Ovary (tissue), 9 donors: ENCODE results near the gene APOF. TPM values are rescaled to one million over a fixed set of nuclear protein-coding genes. Genes with fewer than 3 reads are reported as not detected.
"Not testable (repeated sequence)": the region's sequence is repeated elsewhere in the genome, so short reads cannot be mapped to it uniquely, and the experiment has no call there.

Experiments used
- DNase-seq, 5 donors: peaks; one replicate each; pipeline ENCODE4 v3.0.0-alpha.2; 2019 to 2020
- H3K27ac ChIP-seq, 2 donors: fragments of 200-600 bp; one replicate each; pipeline versions ENCODE4 v1.5.1 to v1.8.0; 2019 to 2022
- H3K27me3 ChIP-seq: fragments of 200-600 bp; one replicate; pipeline ENCODE4 v1.8.0; 2022
- H3K36me3 ChIP-seq: fragments of 200-600 bp; sonication (generic); one replicate; pipeline ENCODE4 v1.5.1; 2019
- H3K4me1 ChIP-seq: one replicate; pipeline ENCODE4 v1.8.1; 2013; ENCODE audit warnings: mild to moderate bottlenecking, moderate library complexity; ENCODE audit not compliant: insufficient read depth
- H3K4me3 ChIP-seq: fragments of 200-600 bp; sonication (generic); one replicate; pipeline ENCODE4 v1.5.1; 2017
- H3K9me3 ChIP-seq, 2 donors: fragments of 200-600 bp in 1 of 2; sonication (generic) in 1 of 2; one replicate each; pipeline versions ENCODE4 v1.5.1 to v1.8.1; 2013 to 2019; ENCODE audit warnings: mild to moderate bottlenecking in 1 of 2, moderate library complexity in 1 of 2
- CTCF ChIP-seq, 3 donors: fragments of 450-650 bp in 2 of 3; fragments of 200-600 bp in 1 of 3; IDR thresholded peaks; one replicate each; pipeline versions ENCODE4 v1.5.1 to v1.8.0; 2016 to 2022; ENCODE audit warnings: antibody characterized with exemption in 3 of 3, mild to moderate bottlenecking in 1 of 3
- EP300 ChIP-seq: sonication (generic); formaldehyde crosslinking; IDR thresholded peaks from one replicate; pipeline ENCODE4 v1.6.1; 2017; ENCODE audit warnings: antibody characterized with exemption
- POLR2A ChIP-seq: fragments of 450-650 bp; IDR thresholded peaks from one replicate; pipeline ENCODE4 v1.6.1; 2017; ENCODE audit warnings: antibody characterized with exemption, mild to moderate bottlenecking, moderate library complexity
- WGBS, 3 donors: extraction: QIAGEN DNeasy Blood & Tissue Kit in 1 of 3; methylation state at CpG; one replicate each; pipeline versions ENCODE4 v1.1.5 to v1.1.7; 2013 to 2017; 5-methylcytosine and 5-hydroxymethylcytosine counted together
- intact Hi-C, 4 donors: fragments of 100-400 bp; cut with DNase I; formaldehyde crosslinking; loops; one replicate each; pipeline versions ENCODE4 v1.11.0 to v1.15.1; 2022 to 2023
- polyA plus RNA-seq, 2 donors: library from polyadenylated mRNA; stranded (reverse); fragments of 200-250 nt in 1 of 2; fragments of 350-450 nt in 1 of 2; fragmentation: Illumina TruSeq in 1 of 2; extraction: RNeasy Lipid Tissue Mini Kit (QIAGEN cat#74804) in 1 of 2; gene quantifications; one replicate each; pipeline ENCODE4 v1.2.3, GENCODE V29; 2013 to 2014
- total RNA-seq, 7 donors: library from RNA; depleted of rRNA in 2 of 7; stranded (reverse); fragments of >200 nt in 2 of 7; fragmentation: NEBNext Ultra II Directional in 3 of 7; extraction: Animal tissue kit (Norgen Biotek cat#: 25700) in 3 of 7; gene quantifications; one replicate each; pipeline versions ENCODE4 v1.1.0 to v1.2.4, GENCODE V29; 2016 to 2023
- donor health status: DM: no; HTN: no; CAD: no; lungs with moderate emphysema.
- donor health status: DM: no; HTN: no; CAD: no.
- donor health status: Bipolar disorder and iron deficiency.
- donor health status: DM: yes; HTN: yes; CAD: no.
- donor health status: DM: no; HTN: no; CAD: no.
- donor health status: DM: yes; HTN: yes; CAD: no.

APOF gene
- total and polyA plus RNA-seq, 9 donors = not detected

- no peaks in the 10 kb centered on the region for H3K36me3 ChIP-seq
Observed at GRCh38 chr12:56351325-56351724, 11.3 kb downstream of the APOF start.

DNA sequence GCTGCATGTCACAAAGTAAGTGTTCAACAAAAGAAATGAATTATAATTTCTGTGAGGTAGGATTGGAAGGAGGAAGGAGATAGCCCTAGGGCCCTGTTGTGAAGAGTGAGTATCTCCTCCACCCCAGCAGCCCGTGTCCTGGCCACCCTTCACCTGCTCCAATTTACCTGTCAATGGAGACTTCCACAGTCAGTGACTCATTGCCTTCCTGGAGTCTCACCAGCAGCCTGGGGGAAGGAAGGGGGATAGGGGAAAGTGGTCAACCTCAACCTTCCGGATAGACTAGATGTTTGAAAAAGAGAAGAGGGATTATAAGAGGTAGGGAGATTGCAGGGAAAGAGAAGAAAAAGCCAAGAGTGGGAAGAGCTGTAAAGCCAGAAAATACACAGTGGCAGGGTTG is 12.0 kb downstream of the APOF start:
- Histone ChIP-seq H3K4me1 (no peaks in the 10 kb centered on the region), H3K27me3 (no peaks in the 10 kb centered on the region), H3K27ac (no peak overlapping the region), H3K4me3 (no peak overlapping the region), H3K9me3 (no peaks in the 10 kb centered on the region), H3K36me3 (no peaks in the 10 kb centered on the region)
- intact Hi-C loops = loop anchor here in 1 of 4 donors (10.0 kb wide), 1 partner anchor 104 kb away; the partner anchor contains the start of gene MIP
- no peak for DNase-seq
- TF ChIP-seq EP300 = no peak
- TF ChIP-seq POLR2A = no peak
- 79 to 84% (median 83%) methylated on average over 2 of the region's 2 CpGs for WGBS, 3 donors

More at GRCh38 chr12:56351325-56351724, 11.3 kb downstream of the APOF start:
- Histone ChIP-seq H3K4me1 (no peaks in the 10 kb centered on the region), H3K27ac (no peak overlapping the region), H3K27me3 (no peaks in the 10 kb centered on the region), H3K4me3 (no peak overlapping the region), H3K9me3 (no peaks in the 10 kb centered on the region)
- 86 to 92% (median 92%) methylated on average over 2 of the region's 2 CpGs for WGBS, 3 donors
- no peak for DNase-seq
- no peak for TF ChIP-seq EP300
- no peak for TF ChIP-seq CTCF (IDR thresholded peaks at IDR 0.05)
- no peak for TF ChIP-seq POLR2A
- intact Hi-C loops = loop anchor here in 1 of 4 donors (10.0 kb wide), 1 partner anchor 103 kb away; the partner anchor contains the start of gene MIP

- DNase-seq = no peak
- 85 to 86% (median 85%) methylated on average over 5 of the region's 5 CpGs for WGBS, 3 donors
- Histone ChIP-seq H3K4me3 (no peak overlapping the region), H3K27ac (no peak overlapping the region), H3K9me3 (no peaks in the 10 kb centered on the region), H3K4me1 (no peaks in the 10 kb centered on the region), H3K36me3 (no peaks in the 10 kb centered on the region), H3K27me3 (no peaks in the 10 kb centered on the region)
- no peak for TF ChIP-seq CTCF (IDR thresholded peaks at IDR 0.05)
- no peak for TF ChIP-seq EP300
- TF ChIP-seq POLR2A = no peak
- intact Hi-C loops = no loop called here
Observed at GRCh38 chr12:56348776-56349175, 13.9 kb downstream of the APOF start.

DNA sequence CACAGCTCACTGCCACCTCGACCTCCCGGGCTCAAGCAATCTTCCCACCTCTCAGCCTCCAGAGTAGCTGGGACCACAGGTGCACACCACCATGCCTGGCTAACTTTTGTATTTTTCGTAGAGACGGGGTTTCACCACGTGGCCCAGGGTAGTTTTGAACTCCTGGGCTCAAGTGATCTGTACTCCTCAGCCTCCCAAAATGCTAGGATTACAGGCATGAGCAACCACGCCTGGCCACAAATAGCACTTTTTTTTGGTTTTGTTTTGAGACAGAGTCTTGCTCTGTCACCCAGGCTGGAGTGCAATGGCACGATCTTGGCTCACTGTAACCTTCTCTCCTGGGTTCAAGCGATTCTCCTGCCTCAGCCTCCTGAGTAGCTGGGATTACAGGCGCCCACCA is 15.4 kb downstream of the APOF start:
- WGBS, 3 donors = 89 to 95% (median 92%) methylated on average over 9 of the region's 9 CpGs
- intact Hi-C loops = not testable (repeated sequence)

GRCh38 chr12:56346675-56347074 is 16.0 kb downstream of the APOF start:
- H3K27me3 ChIP-seq = no peaks in the 10 kb centered on the region
- no peaks in the 10 kb centered on the region for H3K36me3 ChIP-seq
- no peaks in the 10 kb centered on the region for H3K4me1 ChIP-seq
- 74 to 82% (median 75%) methylated on average over 7 of the region's 7 CpGs for WGBS, 3 donors
- TF ChIP-seq POLR2A (no peak), EP300 (no peak), CTCF (IDR thresholded peaks at IDR 0.05) (no peak)
- H3K4me3 ChIP-seq = no peak overlapping the region
- H3K9me3 ChIP-seq = no peaks in the 10 kb centered on the region
- no peak for DNase-seq
- intact Hi-C loops = no loop called here
- H3K27ac ChIP-seq = no peak overlapping the region

More for the DNA sequence above, 15.4 kb downstream of the APOF start:
- DNase-seq, H3K27me3 ChIP-seq, H3K9me3 ChIP-seq, H3K36me3 ChIP-seq, H3K27ac ChIP-seq, H3K4me3 ChIP-seq, H3K4me1 ChIP-seq: not testable (repeated sequence)

DNA sequence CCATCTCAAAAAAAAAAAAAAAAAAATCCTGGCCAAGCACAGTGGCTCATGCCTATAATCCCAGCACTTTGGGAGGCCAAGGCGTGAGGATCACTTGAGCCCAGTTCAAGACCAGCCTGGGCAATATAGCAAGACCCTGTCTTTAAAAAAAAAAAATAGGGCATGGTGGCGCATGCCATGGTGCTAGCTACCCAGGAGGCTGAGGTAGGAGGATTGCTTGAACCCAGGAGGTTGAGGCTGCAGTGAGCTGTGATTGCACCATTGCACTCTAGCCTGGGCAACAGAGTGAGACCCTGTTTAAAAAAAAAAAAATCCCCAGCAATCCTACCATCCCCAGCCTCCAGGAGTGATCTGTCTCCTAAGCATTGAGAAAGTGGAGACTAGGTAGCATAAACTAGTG is 20.4 kb downstream of the APOF start:
- H3K36me3 ChIP-seq = not testable (repeated sequence)
- 85 to 100% (median 95%) methylated on average over 2 of the region's 2 CpGs for WGBS, 3 donors

More for the DNA sequence above, 20.4 kb downstream of the APOF start:
- H3K27me3 ChIP-seq, H3K27ac ChIP-seq, DNase-seq, intact Hi-C loops, H3K4me3 ChIP-seq, H3K9me3 ChIP-seq, H3K4me1 ChIP-seq: not testable (repeated sequence)
